H1 (cell line): ENCODE data around the gene VPS9D1.

Experiments
- BRCA1 ChIP-seq: IDR thresholded peaks from 2 replicates; pipeline ENCODE4 v1.6.1; 2012; ENCODE audit warnings: low read depth, low read length, improper control_type of control experiment
- NRF1 ChIP-seq: IDR thresholded peaks from 2 replicates; pipeline ENCODE4 v1.6.1; 2011; ENCODE audit warnings: mild to moderate bottlenecking, low read depth, low read length, improper control_type of control experiment
- PHF8 ChIP-seq: fragments of 200-600 bp; sonication (generic); conservative IDR thresholded peaks from 2 replicates; pipeline ENCODE4 v1.7.1; 2012; ENCODE audit warnings: low read depth, mild to moderate bottlenecking, inconsistent platforms, low read length, moderate library complexity

- TF ChIP-seq BRCA1, result no peak
- no peak for TF ChIP-seq PHF8
- TF ChIP-seq NRF1, result no peak
Measured at GRCh38 chr16:89691986-89692569, 28.6 kb downstream of the VPS9D1 start.
